Measurements from ENCODE around the gene TACSTD2.

DNA sequence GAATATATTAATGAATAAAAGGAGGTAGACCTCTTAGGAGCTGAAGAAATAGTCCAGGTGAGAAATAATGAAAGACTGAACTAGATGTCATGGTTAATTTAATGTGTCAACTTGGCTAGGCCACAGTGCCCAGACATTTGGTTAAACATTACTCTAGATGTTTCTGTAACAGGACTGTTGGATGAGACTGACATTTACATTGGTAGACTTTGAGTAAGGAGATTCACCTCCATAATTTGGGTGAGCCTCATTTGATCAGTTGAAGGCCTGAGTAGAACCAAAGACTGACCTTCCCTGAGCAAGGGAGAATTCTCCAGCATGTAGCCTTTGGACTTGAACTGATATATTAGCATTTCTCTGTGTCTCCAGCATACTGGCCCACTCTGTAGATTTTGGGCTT, 49.2 kb upstream of the TACSTD2 start:
- TF ChIP-seq, protein P1, sequence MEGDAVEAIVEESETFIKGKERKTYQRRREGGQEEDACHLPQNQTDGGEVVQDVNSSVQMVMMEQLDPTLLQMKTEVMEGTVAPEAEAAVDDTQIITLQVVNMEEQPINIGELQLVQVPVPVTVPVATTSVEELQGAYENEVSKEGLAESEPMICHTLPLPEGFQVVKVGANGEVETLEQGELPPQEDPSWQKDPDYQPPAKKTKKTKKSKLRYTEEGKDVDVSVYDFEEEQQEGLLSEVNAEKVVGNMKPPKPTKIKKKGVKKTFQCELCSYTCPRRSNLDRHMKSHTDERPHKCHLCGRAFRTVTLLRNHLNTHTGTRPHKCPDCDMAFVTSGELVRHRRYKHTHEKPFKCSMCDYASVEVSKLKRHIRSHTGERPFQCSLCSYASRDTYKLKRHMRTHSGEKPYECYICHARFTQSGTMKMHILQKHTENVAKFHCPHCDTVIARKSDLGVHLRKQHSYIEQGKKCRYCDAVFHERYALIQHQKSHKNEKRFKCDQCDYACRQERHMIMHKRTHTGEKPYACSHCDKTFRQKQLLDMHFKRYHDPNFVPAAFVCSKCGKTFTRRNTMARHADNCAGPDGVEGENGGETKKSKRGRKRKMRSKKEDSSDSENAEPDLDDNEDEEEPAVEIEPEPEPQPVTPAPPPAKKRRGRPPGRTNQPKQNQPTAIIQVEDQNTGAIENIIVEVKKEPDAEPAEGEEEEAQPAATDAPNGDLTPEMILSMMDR (IDR thresholded peaks at IDR 0.05): no peak
- TF ChIP-seq EZH2 (IDR thresholded peaks at IDR 0.05; ENCODE audit: borderline replicate concordance, insufficient read depth, low read depth, low read length, poor library complexity, severe bottlenecking): no peak
